Left colon (tissue), 2 donors: ENCODE results near the gene CST11. TPM values are rescaled to one million over a fixed set of nuclear protein-coding genes. Genes with fewer than 3 reads are reported as not detected.

Source experiments
- ATAC-seq: fragments of 200-7000 bp; cut with Tn5 transposase; one replicate; pipeline ENCODE4 v1.9.1; 2020; ENCODE audit warnings: mild to moderate bottlenecking, moderate library complexity
- DNase-seq, 2 donors: peaks; one replicate each; pipeline ENCODE4 v3.0.0-alpha.2; 2020
- intact Hi-C, 2 donors: fragments of 100-400 bp; cut with DNase I in 1 of 2; cut with micrococcal nuclease in 1 of 2; formaldehyde crosslinking; loops; one replicate each; pipeline versions ENCODE4 v1.11.2 to v1.14.0; 2022; cut with DNase I, micrococcal nuclease
- total RNA-seq, 2 donors: library from RNA; stranded (reverse); fragmentation: NEBNext Ultra II Directional; extraction: Animal tissue kit (Norgen Biotek cat#: 25700); gene quantifications; one replicate each; pipeline ENCODE4 v1.2.1, GENCODE V29; 2021
- donor health status: DM: no; HTN: no; CAD: no.
- donor health status: DM: yes; HTN: yes; CAD: no.

CST11 gene
- total RNA-seq, 2 donors from 2014 or later: not detected

DNA sequence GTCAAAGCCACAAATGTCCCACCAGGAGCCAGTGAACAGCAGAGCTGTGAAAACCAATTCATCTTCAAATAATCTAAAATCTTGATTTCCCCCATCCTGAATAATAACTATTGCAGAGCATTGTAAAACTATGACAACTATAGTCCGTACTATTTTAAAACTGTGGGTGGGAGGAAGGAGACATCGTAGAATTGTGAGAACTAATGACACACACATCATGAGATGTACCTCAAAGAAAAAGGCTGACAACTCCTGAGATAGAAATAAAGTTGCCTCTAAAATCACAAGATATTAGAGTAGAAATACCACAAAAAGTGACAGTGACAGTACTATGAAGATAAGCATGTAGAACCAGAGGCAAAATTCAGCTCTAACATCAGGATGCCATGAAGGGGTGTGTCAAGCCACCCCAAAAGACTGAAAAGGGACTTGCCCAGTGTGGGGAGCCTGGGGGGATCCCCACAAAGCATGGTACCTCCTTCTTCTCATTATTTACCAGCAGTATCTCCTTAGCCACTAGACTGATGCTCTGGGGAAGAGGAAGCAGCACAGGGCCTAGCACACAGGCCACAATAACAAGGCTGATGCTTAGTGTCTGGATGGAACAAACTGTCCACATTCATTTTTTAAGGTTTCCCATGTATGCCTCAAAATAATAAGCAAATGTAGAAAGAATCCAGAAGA is 44.8 kb downstream of the CST11 start:
- ATAC-seq (no peak), DNase-seq (no peak)
- intact Hi-C loops: no loop called here

DNA sequence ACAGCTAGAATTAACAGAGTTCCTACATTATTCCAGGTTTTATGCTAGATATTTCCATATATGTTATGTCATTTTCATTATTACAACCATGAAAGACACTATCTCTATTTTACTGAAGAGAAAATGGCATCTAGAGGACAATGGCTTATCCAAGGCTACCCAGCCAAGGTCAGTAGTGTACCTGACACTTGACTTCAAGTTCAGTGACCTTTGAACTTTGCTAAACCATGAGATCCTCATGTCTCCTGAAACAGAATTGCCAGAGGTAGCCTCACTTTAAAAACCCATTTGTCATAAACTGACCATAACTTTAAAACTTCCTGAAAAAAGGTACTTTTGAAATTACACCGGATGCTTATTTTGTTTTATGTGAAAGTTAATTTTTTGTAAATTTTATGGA is 45.8 kb downstream of the CST11 start:
- ATAC-seq: no peak
- DNase-seq: no peak
- intact Hi-C loops: no loop called here

GRCh38 chr20:23404196-23404595 is 48.5 kb downstream of the CST11 start:
- intact Hi-C loops: no loop called here
- DNase-seq: no peak
- ATAC-seq: peak; percentile 58

- DNase-seq: no peak
- ATAC-seq: no peak
- intact Hi-C loops: no loop called here
These were observed 48.9 kb downstream of the CST11 start for GRCh38 chr20:23403751-23404150.

GRCh38 chr20:23401051-23401450 is 51.6 kb downstream of the CST11 start:
- ATAC-seq (no peak), DNase-seq (no peak)
- intact Hi-C loops: no loop called here

Other genes with a start within 250 kb of the CST11 start
- gene NXT1, start 102.1 kb downstream of the CST11 start, total RNA-seq: 10 to 100 TPM in 1 of 2 donors, 1 to 10 TPM in 1; 8.5 to 10.0 TPM
- gene GZF1, start 90.7 kb downstream of the CST11 start, total RNA-seq: 10 to 100 TPM in 1 of 2 donors, 1 to 10 TPM in 1; 8.3 to 10.2 TPM
- 1 to 10 TPM; 7.9 to 8.5 TPM for gene NAPB, start 31.4 kb downstream of the CST11 start, total RNA-seq
- gene CSTL1, start 13.2 kb downstream of the CST11 start, total RNA-seq: not detected
- not detected for gene CST8, start 38.2 kb upstream of the CST11 start, total RNA-seq
- gene CST9L, start 115.6 kb upstream of the CST11 start, total RNA-seq: not detected
- not detected for gene CST9, start 153.0 kb upstream of the CST11 start, total RNA-seq
- 1,000 to 10,000 TPM in 1 of 2 donors, 100 to 1,000 TPM in 1; 863 to 1,131 TPM for gene CST3, start 185.1 kb upstream of the CST11 start, total RNA-seq
- not detected for gene CST4, start 236.2 kb upstream of the CST11 start, total RNA-seq